CD4-positive, alpha-beta T cell treated with Interleukin-15 for 4 hours (primary cell): Measurements from ENCODE around the gene CPNE5.

ENCODE experiments used
- DNase-seq: peaks from one replicate; pipeline ENCODE4 v3.0.0-alpha.2; 2020; ENCODE audit warnings: low spot score

CPNE5 gene

GRCh38 chr6:36791085-36791484 lies 48.2 kb downstream of the CPNE5 start:
- no peak for DNase-seq

GRCh38 chr6:36788768-36789167 lies 50.5 kb downstream of the CPNE5 start:
- DNase-seq: no peak

GRCh38 chr6:36788186-36788585 lies 51.1 kb downstream of the CPNE5 start:
- no peak for DNase-seq

- no peak for DNase-seq
Observed at GRCh38 chr6:36787210-36787609, 52.0 kb downstream of the CPNE5 start.

- no peak for DNase-seq
Observed at GRCh38 chr6:36786055-36786675, 53.1 kb downstream of the CPNE5 start.

- no peak for DNase-seq
Observed at GRCh38 chr6:36784376-36784636, 54.9 kb downstream of the CPNE5 start.

- DNase-seq: no peak
Observed at GRCh38 chr6:36783603-36784375, 55.5 kb downstream of the CPNE5 start.

- DNase-seq: no peak
Observed at GRCh38 chr6:36781669-36782068, 57.6 kb downstream of the CPNE5 start.

GRCh38 chr6:36780442-36781177 lies 58.6 kb downstream of the CPNE5 start:
- DNase-seq: no peak

GRCh38 chr6:36779227-36779626 lies 60.0 kb downstream of the CPNE5 start:
- no peak for DNase-seq

GRCh38 chr6:36777801-36778200 lies 61.4 kb downstream of the CPNE5 start:
- DNase-seq: no peak

- DNase-seq: no peak
Observed at GRCh38 chr6:36776167-36776566, 63.1 kb downstream of the CPNE5 start.

GRCh38 chr6:36774331-36774730 lies 64.9 kb downstream of the CPNE5 start:
- no peak for DNase-seq

- no peak for DNase-seq
Observed at GRCh38 chr6:36772397-36772796, 66.8 kb downstream of the CPNE5 start.

GRCh38 chr6:36771145-36771544 lies 68.1 kb downstream of the CPNE5 start:
- DNase-seq: no peak

GRCh38 chr6:36769676-36770499 lies 69.4 kb downstream of the CPNE5 start:
- DNase-seq: peak; percentile 35

GRCh38 chr6:36769183-36769675 lies 70.0 kb downstream of the CPNE5 start:
- DNase-seq: no peak

- no peak for DNase-seq
Observed at GRCh38 chr6:36766399-36766945, 72.8 kb downstream of the CPNE5 start.

GRCh38 chr6:36765594-36766398 lies 73.4 kb downstream of the CPNE5 start:
- peak; percentile 84 for DNase-seq

GRCh38 chr6:36765190-36765589 lies 74.1 kb downstream of the CPNE5 start:
- no peak for DNase-seq

- DNase-seq: no peak
Observed at GRCh38 chr6:36762123-36762522, 77.1 kb downstream of the CPNE5 start.
